ENCODE data around the gene HIC2.
"Not testable (repeated sequence)": the region's sequence is repeated elsewhere in the genome, so short reads cannot be mapped to it uniquely, and the experiment has no call there.

The HIC2 gene

DNA sequence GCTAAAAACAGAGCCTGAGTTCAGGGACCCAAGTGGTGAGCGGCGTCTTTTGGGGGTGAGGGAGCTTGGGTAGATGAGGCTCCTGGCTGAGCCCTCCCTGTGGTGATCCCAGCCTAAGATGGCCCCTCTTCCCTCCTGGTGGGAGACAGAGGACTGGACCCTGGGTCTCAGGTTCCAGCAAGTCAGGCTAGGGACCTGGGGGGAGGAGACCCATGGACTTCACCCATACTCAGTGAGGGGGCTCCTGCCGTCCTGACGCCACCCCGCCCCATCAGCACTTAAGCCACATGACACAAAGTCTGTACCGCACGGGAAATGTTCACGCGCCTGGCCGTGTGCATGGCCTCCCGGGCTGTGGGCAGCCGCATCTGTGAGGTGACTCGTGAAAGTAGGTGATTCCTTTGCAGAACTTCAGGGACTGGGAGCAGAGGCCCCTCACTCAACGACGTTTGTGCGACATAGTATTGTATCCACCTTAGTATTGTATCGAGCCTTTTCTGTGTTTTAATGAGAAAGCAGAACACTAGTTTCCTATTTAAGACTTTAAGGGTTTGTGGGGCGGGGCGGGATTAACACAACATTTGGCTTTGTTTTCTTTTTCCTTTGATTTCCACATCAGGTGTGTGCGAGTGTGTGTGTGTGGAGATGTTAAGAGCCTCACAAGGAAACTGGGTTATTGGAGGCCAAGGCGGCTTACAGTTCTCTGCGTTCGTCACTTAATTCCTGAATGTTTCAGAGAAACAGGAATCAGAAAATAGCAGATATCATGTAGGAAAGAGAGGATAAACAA lies 31.7 kb downstream of the HIC2 start:
- no peak overlapping the region for H3K4me3 ChIP-seq (replicated peaks in 1 of 2; ENCODE audit: low read depth in 2 of 2, low read length in 2 of 2)
- TF ChIP-seq CTCF (IDR thresholded peaks at IDR 0.05; ENCODE audit: low read depth, low read length): no peak
- no peak for DNase-seq (ENCODE audit: low read depth in 2 of 2)

GRCh38 chr22:21449531-21450319 lies 32.6 kb downstream of the HIC2 start:
- DNase-seq (ENCODE audit: low read depth in 2 of 2): no peak
- H3K4me3 ChIP-seq (replicated peaks in 1 of 2; ENCODE audit: low read depth in 2 of 2, low read length in 2 of 2): no peak overlapping the region
- TF ChIP-seq CTCF (IDR thresholded peaks at IDR 0.05; ENCODE audit: low read depth, low read length): no peak

- no peak overlapping the region for H3K4me3 ChIP-seq (replicated peaks in 1 of 2; ENCODE audit: low read depth in 2 of 2, low read length in 2 of 2)
- no peak for TF ChIP-seq CTCF (IDR thresholded peaks at IDR 0.05; ENCODE audit: low read depth, low read length)
- DNase-seq (ENCODE audit: low read depth in 2 of 2): no peak
Observed at GRCh38 chr22:21450320-21450831, 33.2 kb downstream of the HIC2 start.

GRCh38 chr22:21450858-21451353 lies 33.7 kb downstream of the HIC2 start:
- no peak for DNase-seq (ENCODE audit: low read depth in 2 of 2)
- TF ChIP-seq CTCF (IDR thresholded peaks at IDR 0.05; ENCODE audit: low read depth, low read length): no peak
- no peak overlapping the region for H3K4me3 ChIP-seq (replicated peaks in 1 of 2; ENCODE audit: low read depth in 2 of 2, low read length in 2 of 2)

GRCh38 chr22:21451545-21452520 lies 34.7 kb downstream of the HIC2 start:
- TF ChIP-seq CTCF (IDR thresholded peaks at IDR 0.05; ENCODE audit: low read depth, low read length): no peak
- no peak overlapping the region for H3K4me3 ChIP-seq (replicated peaks in 1 of 2; ENCODE audit: low read depth in 2 of 2, low read length in 2 of 2)
- no peak for DNase-seq (ENCODE audit: low read depth in 2 of 2)

- H3K4me3 ChIP-seq (replicated peaks in 1 of 2; ENCODE audit: low read depth in 2 of 2, low read length in 2 of 2); DNase-seq (ENCODE audit: low read depth in 2 of 2): not testable (repeated sequence)
Observed at GRCh38 chr22:21452666-21453065, 35.5 kb downstream of the HIC2 start.

DNA sequence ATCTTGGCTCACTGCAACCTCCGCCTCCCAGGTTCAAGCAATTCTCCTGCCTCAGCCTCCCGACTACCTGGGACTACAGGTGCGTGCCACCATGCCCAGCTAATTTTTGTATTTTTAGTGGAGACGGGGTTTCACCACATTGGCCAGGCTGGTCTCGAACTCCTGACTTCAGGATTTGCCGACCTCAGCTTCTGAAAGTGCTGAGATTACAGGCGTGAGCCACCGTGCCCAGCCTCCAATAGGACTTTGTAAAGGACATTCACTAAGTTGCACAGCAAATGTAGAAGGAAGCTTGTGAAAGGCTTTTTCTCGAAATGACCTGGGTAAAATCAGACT lies 37.8 kb downstream of the HIC2 start:
- not testable (repeated sequence) for DNase-seq (ENCODE audit: low read depth in 2 of 2); H3K4me3 ChIP-seq (replicated peaks in 1 of 2; ENCODE audit: low read depth in 2 of 2, low read length in 2 of 2)

Data from cardiac fibroblast (primary cell).